ENCODE data around the gene AGBL1.

AGBL1 gene

DNA sequence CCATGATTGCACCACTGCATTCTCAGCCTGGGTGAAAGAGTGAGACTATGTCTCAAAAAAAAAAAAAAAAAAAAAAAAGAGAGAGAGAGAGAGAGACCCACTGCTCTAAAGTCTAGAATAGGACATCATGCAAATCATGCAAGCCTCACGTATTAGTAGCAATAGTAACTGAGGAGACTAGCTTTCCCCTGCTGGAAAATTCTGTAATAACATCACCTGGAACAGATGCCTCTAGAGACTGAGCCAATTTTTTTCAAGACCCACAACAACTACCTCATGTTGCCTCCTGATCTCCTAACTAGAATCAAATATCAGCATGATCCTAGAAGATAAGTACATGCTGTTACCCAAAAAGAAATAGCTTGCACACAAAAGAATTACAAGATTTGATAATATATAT, 461.9 kb downstream of the AGBL1 start:
- no peak for DNase-seq

DNA sequence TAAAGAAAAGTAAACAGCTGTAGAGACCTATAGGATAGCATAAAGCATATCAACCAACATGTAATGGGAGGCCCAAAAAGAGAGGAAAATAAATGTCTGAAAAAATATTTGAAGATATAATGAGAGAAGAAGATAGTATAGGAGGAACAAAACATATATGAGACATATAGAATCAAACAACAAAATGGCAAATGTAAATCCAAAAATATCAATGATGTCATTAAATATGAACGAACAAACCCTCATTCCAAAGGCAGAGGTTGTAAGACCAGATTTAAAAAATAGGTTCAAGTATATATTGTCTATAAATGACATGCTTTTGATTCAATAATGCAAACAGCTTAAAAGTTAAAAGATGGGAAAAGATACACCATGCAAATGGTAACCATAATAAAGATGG, 470.4 kb downstream of the AGBL1 start:
- no peak for DNase-seq

- no peak for DNase-seq
These were observed 473.4 kb downstream of the AGBL1 start for GRCh38 chr15:86553108-86553507.

GRCh38 chr15:86555098-86555497, 475.4 kb downstream of the AGBL1 start:
- no peak for DNase-seq

DNA sequence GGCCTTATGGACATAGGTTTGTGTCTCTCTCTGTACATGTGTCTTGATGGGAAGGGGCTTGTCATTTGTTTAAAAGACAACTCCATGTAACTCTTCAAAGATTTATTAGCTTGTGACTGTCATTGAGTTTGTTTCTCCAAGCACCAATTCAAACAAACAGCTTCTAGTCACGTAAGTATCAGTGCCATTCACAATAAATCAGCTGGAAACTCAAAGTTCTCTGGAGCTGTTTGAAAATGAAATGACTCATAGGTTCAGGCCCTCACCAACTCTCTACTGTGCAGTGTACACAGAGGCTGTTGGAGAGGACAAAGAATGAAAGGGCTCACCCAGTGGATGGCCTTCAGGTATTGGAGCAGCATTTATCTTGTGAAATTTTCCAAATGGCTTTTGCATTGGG, 476.3 kb downstream of the AGBL1 start:
- no peak for DNase-seq

GRCh38 chr15:86556396-86557017, 476.8 kb downstream of the AGBL1 start:
- DNase-seq: no peak

DNA sequence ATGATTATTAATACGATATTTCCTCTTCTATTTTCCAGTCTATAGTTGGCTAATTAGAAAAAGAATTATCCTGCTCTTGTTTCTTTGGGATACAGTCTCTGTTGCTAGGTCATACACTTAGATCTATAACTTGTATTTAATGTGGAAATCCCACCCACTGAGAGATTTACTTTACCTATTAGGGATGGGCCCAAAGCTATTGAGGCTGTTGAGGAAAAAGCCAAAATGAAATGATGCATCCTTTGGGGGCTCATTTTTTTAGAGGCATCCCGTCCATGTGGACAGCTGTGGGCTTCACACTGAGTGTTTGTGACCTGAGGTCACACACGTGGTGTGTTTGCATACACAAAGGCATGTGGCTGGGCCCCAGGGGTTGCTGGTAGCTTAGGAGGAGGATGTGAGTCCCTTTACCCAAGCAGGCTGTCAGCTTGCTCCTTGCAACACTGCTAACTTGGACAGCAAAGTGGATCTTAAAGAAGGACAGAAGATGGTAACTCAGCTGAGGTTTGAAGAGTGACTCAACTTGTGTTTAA, 477.4 kb downstream of the AGBL1 start:
- DNase-seq: no peak

- no peak for DNase-seq
These were observed 478.6 kb downstream of the AGBL1 start for GRCh38 chr15:86558252-86558651.

DNA sequence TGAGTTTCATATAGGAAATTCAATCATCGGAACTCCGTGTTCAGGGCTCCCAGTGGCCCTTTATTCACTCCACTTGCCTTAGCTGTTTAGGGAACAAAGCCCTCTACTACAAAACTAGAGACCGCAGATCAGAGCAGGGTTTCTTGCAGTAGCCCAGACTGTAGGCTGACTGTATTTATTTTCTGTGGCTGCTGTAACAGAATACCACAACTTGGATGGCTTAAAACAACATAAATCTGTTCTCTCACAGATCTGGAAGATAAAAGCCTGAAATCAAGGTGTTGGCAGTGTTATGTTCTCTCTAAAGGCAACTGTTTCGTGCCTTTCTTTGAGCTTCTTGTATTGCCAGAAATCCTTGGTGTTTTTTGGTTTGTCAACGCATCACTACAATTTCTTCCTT, 479.0 kb downstream of the AGBL1 start:
- no peak for DNase-seq

DNA sequence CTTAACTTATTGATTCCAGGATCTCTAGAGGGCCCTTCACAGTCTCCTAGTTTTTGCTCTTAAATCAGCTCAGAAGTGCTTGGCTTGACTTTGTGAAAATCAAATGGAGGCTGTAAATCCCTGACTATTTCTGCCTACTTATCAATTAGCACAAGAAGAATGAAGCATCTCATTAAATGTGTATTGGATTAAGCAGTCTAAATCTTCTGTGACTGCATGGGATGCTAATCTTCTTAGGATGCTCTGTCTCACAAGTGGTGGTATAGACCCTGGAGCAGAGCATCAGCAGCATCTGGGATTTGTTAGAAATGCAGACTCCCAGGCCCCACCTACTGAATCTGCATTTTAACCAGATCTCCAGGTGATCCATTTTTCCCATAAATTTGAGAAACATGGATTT, 488.7 kb downstream of the AGBL1 start:
- DNase-seq: no peak

GRCh38 chr15:86570738-86571137, 491.1 kb downstream of the AGBL1 start:
- no peak for DNase-seq

DNA sequence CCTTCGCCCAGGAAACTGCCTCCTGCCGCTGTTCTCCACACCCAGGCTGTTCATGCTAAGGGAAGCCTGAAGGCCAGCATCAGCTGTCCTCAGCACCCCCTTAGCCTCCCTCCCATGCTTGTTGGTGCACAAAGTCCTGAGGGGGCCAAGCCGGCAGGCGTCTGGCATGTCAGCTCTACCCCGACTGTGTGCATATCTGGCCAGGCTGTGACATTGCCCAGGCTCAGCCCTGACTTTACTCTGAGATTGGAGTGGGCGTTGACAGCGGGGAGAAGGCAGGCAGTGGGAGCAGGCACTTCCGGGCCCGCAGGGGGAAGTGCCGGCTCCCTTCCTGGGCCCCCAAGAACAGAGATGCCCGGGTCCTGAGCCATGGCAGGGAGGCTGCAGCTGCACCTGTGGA, 492.2 kb downstream of the AGBL1 start:
- DNase-seq: no peak

DNA sequence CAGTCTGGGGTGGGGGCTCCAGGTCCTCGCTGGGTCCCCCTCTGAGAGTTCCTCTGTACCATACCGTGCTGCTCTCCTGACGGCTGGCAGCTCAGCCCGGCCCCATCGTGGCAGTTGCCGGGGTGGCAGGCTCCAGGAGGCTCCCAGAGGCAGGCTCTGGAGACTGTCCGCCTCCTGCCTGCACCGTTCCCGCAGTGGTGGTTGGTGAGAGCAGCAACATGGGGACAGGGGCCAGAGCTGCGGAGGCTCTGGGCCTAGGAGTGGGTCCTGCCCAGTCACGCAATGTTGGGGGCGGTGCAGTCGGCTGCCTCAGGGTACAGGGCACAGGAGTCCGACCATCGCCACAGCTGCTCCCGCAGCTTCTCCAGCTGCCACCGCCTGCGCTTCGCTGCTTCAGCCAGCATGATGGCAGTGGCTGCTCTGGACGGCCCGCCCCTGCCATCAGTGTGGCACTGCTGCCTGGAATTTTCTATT, 492.7 kb downstream of the AGBL1 start:
- peak; percentile 9 for DNase-seq

DNA sequence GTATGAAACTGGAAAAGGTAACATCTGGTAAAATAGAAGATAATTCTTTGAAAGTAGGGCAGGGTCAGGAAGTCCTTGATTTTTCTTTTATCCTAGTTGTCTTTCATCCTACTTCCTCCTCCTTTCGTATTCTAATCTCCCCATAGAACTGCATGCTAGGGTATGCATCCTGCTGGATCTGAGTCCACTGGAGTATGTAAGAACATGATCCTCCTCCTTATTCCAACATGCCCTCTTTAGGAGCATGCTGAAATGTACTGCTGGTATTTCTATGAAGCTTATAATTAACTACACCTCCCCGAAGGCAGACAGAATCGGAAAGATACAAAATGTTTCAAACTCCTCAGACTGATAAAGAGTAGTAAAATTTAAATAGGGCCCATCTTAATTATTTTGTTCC, 493.8 kb downstream of the AGBL1 start:
- no peak for DNase-seq

GRCh38 chr15:86588413-86588812, 508.7 kb downstream of the AGBL1 start:
- no peak for DNase-seq

- DNase-seq: no peak
These were observed 510.8 kb downstream of the AGBL1 start for GRCh38 chr15:86590461-86590860.

- no peak for DNase-seq
These were observed 511.5 kb downstream of the AGBL1 start for GRCh38 chr15:86591158-86591557.

DNA sequence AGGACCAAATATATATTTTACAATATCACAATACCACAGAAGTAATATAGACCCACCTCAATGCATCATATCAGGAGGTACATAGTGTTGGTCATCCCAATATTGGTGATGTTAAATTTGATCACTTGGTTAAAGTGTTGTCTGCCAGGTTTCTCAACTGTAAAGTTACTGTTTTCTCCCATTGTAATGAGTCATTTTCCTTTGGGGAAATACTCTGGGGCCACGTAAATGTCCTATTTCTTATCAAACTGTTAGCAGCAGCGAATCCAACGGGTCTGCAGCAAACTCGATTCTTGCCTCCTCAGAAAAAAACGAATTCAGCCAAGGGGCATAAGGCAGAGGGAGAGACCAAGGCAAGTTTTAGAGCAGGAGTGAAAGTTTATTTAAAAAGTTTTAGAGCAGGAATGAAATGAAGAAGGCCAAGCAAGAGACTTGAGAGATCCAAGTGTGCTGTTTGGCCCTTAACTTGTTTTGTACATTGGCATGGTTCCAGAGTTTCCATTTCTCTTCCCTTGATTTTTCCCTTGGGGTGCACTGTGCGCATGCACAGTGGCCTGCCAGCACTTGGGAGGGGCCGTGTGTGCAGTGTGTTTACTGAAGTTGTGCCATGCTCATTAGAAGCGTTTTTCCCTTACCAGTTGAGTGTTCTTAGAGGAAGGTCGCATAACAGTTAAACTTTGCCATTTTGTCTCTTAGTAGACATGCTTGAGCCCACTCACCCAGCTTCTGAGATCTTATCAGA, 512.5 kb downstream of the AGBL1 start:
- DNase-seq: peak; percentile 45

GRCh38 chr15:86595741-86596140, 516.1 kb downstream of the AGBL1 start:
- DNase-seq: no peak

GRCh38 chr15:86603466-86603865, 523.8 kb downstream of the AGBL1 start:
- DNase-seq: no peak

- DNase-seq: peak; percentile 20
These were observed 529.0 kb downstream of the AGBL1 start for GRCh38 chr15:86608461-86609205.

- no peak for DNase-seq
These were observed 529.6 kb downstream of the AGBL1 start for GRCh38 chr15:86609275-86609674.

- no peak for DNase-seq
These were observed 530.4 kb downstream of the AGBL1 start for GRCh38 chr15:86610038-86610437.
